NT2/D1 (cell line): ENCODE measurements around the gene VWC2.

ENCODE experiments used
- SUZ12 ChIP-seq: IDR thresholded peaks from 2 replicates; pipeline ENCODE4 v1.6.1; 2011; ENCODE audit not compliant: insufficient read length, insufficient read depth; ENCODE audit errors: extremely low read depth
- YY1 ChIP-seq: IDR thresholded peaks from 2 replicates; pipeline ENCODE4 v1.6.1; 2011; ENCODE audit not compliant: insufficient read length, insufficient read depth
- ZNF274 ChIP-seq: IDR thresholded peaks from 2 replicates; pipeline ENCODE4 v1.6.1; 2011; ENCODE audit warnings: mild to moderate bottlenecking, low read depth, low read length

DNA sequence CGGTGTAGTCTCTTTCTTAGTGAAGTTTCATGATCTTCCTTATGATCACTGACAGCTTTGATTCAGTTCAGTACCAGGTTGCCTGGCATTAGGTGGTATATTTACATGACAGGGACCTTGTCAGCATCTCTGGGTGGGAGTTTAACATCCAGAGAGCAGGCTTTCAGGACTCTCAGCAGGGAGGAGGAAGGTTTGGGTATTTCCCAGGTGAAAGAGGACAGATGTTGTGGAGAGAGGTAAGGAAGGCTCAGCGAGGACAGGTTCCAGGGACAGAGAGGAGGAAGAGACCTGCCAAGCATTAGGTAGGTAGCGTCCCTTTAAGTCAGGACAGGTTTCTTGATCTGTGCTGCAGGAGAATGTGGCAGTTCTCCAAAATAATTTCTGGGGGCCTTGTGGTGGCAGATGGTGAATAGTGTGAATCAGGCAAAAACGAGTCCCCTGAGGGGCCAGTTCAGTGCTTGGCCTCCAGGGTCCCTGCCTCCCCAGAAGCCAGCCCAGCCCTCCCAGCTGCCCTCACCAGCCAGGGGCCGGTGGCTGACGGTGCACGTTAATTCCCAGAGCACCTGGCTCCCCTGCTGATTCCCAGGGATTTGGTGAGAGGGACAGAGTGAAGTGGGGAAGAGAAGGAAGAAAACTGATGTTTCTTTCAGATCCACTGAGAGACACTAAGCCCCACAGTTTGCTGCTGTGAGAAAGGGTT is 82.0 kb downstream of the VWC2 start:
- TF ChIP-seq SUZ12 = no peak
- no peak for TF ChIP-seq YY1
- no peak for TF ChIP-seq ZNF274
